ENCODE data around the gene GNRHR.
"Not testable (repeated sequence)": the region's sequence is repeated elsewhere in the genome, so short reads cannot be mapped to it uniquely, and the experiment has no call there.

Gene GNRHR, protein sequence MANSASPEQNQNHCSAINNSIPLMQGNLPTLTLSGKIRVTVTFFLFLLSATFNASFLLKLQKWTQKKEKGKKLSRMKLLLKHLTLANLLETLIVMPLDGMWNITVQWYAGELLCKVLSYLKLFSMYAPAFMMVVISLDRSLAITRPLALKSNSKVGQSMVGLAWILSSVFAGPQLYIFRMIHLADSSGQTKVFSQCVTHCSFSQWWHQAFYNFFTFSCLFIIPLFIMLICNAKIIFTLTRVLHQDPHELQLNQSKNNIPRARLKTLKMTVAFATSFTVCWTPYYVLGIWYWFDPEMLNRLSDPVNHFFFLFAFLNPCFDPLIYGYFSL

GRCh38 chr4:67754288-67754687 is at the start of gene GNRHR:
Gene GNRHR (minus strand): TSS chr4:67754388. CDS start chr4:67754335, 53 bp downstream.
- DNase-seq: no peak

DNA sequence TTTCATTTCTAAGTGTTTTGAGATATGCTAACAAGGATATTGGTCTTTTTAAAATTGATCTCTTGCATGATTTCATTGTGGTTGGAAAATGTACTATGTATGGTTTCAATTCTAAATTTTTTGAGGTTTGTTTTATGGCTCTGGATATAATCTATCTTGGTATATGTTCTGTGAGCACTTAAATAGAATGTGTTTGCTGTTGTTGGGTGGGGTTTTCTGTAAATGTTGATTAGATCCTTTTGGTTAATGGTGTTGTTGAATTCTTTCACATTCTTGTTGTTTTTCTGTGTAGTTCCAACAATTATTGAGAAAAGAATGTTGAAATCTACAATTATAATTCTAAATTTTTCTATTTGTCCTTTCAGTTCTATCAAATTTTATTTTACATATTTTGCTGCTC is 42.6 kb upstream of the GNRHR start:
- DNase-seq: no peak

- no peak for DNase-seq
Observed at GRCh38 chr4:67790721-67791120, 36.5 kb upstream of the GNRHR start.

DNA sequence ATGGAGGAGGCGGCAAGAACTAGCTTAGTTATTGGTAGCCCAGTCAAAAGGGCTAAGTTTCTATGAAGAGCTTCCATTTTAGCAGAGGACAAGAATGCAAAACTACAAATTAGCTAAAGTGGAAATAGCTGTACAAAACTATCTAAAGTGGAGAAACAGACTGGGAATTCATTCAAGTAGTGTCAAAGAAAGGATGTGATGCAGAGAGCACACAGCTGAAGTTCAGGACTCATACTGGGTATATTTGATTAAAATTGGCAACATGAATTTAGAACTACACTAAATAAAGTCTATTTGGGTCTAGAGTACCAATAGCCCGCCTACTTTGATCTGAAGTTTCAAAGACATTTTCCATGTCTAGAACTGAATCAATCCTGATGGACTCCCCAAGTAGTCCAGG is 33.1 kb upstream of the GNRHR start:
- DNase-seq: no peak

- no peak for DNase-seq
Observed at GRCh38 chr4:67785528-67785927, 31.3 kb upstream of the GNRHR start.

DNA sequence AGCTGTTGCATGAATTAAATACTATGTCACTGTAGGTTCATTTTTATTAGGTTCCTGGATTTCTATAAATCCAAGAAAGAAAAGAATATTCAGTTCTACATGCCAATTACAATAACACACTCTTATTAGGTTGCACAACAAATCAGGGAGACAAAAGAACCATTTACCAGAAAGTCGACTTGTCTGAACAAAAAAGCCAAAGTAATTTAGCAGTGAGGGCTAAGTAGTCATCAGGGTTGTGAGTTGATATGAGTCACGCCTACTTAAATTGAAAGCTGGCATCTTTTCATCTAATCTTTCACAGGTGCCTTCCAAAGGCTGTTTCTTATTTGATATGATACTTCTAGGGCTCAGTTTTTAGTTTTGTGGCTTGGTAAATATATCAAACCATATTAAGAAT is 25.4 kb upstream of the GNRHR start:
- no peak for DNase-seq

DNA sequence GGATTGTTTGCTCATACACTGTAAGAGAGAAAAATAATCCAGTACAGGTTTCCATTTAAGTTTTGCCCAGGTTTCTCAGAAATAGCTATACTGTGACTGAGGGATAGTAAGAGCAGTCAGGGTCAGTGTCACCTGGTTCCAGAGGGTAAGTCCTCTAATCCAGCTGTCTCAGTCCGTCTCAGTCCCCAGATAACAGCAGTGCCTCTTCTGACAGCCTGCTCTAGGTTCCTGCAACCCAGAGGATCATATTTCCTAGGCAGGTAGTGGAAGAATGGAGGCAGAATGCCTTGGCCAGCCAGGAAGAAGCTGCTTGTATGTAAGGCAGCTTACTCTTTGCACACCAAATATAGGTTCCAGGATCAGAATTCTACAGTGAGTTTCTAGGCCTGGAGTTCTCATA is 22.6 kb upstream of the GNRHR start:
- no peak for DNase-seq

- DNase-seq: no peak
Observed at GRCh38 chr4:67770422-67770821, 16.2 kb upstream of the GNRHR start.

DNA sequence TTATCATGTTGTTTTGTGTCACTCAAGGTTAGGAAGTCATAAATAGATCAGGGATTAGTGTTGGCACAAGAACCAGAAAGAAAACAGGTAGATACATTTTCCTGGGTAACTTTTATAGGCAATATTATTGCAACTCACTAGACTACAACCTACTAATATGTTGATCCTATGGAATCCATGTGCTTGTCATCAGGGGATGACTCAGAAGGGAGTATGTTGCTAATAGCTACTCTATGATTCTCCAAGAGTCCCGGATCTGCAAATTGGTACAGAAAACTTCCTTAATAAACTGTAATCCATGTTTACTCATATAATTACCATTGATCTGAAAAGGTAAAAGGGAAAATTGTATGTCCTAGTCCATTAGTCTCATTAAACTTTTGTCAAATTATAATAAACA is 11.7 kb upstream of the GNRHR start:
- no peak for DNase-seq

DNA sequence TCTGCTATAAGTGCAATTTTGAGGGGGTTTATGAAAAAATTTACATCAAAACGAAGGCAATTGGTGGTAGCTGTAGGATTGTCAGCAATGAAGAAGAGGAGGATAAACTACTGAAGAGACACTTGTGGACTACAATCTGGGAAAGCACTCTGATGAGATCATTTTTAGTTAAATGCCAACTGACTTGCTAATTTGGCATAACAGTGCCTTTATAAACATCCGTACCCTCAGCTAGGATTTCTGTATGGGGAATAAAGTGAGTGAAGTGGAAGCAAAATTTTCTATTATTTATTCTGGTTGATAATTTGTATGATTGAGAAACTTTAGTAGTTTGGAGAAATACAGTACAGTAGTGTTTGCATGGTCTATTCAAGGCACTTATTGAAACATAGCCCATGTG is 11.2 kb upstream of the GNRHR start:
- no peak for DNase-seq

GRCh38 chr4:67764183-67764582 is 10.0 kb upstream of the GNRHR start:
- no peak for DNase-seq

DNA sequence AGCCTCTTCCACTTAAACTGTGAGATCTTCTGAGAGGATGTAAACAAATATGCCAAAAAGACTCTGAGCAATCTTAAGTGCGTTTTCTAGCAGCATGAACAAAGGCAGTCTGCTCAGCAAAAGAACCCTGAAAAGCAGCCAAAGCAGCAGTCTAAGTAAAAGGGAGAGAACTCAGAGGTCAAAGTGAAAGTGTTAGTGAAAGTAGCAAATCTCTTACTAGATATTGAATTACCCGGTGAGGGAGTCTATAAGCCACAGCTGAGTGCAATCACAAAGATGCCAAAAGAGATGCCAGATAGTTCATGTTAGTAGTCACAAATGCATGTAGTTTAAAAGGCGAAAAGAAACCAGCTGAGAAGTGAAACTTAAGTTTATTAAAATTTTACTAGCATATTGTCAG is 7.9 kb upstream of the GNRHR start:
- peak; percentile 17 for DNase-seq

- not testable (repeated sequence) for DNase-seq
Observed at GRCh38 chr4:67756991-67757390, 2.8 kb upstream of the GNRHR start.

DNA sequence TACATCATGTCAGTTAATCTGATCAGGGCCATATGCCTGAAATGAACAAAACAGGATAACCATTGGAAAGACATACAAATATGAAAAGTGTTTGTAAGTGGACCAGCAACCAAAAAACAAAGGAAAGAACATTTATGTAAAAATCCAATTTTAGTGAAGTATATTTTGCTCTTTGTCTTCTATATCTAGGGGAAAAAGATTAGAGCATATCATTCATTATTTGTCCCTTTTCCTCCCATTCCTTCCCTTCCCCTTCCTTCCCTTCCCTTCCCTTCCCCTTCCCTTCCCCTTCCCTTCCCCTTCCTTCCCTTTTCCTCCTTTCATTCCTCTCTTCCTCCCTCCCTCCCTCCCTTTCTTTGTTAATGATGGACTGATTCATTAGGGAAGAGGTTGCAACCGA is 1.8 kb upstream of the GNRHR start:
- DNase-seq: no peak

DNA sequence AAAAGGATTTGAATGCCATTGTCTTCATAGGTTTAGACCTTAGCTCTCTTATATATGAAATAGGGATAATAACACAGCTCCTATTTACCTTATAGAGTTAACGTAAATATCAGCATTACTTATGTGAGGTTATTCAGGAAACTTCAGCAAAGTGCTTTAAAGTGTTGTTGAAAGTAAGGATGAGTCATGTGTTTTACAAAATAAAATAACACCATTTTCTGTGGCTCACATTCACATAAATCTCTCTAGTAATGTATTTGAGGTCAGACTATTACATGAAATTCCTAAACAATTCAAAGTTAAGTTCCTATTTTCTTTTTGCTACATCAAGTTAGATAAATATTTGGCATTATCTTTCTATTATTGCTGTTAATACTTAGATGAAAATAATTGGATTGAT is 2.9 kb downstream of the GNRHR start:
- DNase-seq: no peak

DNA sequence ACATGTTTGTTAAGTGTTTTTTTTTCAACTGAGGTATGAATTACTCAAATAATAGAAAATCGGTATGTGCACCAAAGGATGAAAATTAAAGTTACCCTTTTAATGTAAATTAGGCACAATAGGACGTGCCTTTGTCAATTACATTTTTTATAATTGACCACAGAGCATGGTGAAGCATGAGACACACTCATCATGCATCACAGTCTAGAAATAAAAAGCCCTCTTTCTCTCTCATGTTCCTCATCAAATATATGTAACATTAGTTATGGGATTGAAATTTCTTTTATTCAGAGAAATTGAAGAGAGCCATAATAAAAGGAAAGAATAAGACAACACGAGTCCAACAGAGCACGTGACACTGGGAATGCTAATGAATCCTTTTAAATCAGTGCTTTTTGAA is 3.5 kb downstream of the GNRHR start:
- no peak for DNase-seq

- DNase-seq: no peak
Observed at GRCh38 chr4:67749286-67749685, 4.9 kb downstream of the GNRHR start.

DNA sequence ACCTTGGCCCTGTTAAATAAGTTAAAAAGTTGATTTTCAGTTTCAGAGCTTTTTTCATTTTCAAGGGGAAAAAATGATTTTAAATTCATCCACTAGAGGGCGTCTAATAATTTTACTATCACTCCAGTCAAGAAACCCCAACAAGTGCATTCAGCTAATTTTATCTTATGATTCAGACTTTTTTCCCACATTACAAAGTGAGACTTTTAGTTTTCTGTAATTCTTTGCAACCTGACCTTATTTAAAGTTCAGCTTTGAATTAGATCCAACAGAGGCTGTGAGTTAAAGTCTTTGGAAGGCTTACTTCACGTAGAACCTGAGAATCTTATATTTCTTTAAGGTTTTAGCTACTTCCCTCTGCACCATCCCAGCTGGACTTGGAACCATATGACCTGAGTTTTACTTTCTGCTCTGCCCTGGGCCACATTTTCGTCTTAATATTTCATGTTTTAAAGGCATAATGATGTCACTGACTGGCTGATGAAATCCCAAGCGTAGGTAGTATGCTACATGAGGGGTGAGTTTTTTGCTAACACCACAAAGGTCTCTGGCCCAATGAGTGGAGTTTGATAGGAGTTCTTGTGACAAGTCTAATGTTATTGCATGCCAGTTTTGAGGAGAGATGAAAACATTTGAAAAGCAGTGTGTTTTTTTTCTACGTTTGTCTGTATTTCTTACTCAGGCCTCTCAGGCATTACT is 7.2 kb downstream of the GNRHR start:
- DNase-seq: peak; percentile 55

- no peak for DNase-seq
Observed at GRCh38 chr4:67744561-67745283, 9.5 kb downstream of the GNRHR start.

GRCh38 chr4:67743194-67743593 is 11.0 kb downstream of the GNRHR start:
- no peak for DNase-seq

DNA sequence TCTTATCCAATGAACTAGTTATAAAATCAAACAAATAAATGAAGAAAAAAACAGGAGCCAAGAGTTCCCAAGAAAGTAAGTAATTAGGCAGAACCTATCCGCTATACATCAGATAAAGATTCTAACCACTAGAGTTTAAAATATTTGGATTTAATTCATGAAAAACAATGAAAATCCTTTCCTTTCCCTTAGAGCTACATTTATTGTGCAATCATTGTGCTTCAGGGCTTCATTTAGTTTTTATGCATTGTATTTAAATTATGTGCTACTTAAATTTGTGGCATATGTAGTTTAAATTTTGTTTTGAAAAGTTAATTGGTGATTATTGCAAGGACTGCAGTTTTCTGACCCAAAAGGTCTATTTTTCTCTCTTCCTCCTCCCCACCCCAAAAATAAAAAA is 17.9 kb downstream of the GNRHR start:
- no peak for DNase-seq

DNA sequence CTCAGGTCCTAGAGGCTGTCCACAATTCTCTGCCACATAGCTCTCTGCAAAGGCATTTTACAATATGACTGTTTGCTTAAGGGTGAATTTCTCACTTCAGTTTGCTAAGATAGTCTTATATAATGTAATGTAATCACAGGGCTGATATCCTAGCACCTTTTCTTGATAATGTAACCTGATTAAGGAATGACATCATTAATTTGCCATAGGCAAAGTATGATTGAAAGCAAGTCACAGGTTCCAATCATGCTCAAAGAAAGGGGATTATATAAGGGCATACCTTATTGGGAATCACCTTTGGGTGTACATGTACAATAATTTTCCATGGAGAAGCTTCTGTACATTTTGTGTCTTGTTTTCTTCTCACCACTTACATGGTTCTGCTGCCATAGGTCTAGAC is 18.9 kb downstream of the GNRHR start:
- DNase-seq: no peak

GRCh38 chr4:67730511-67730910 is 23.7 kb downstream of the GNRHR start:
- DNase-seq: not testable (repeated sequence)
